ENCODE measurements around the gene EPHB3.

The EPHB3 gene

DNA sequence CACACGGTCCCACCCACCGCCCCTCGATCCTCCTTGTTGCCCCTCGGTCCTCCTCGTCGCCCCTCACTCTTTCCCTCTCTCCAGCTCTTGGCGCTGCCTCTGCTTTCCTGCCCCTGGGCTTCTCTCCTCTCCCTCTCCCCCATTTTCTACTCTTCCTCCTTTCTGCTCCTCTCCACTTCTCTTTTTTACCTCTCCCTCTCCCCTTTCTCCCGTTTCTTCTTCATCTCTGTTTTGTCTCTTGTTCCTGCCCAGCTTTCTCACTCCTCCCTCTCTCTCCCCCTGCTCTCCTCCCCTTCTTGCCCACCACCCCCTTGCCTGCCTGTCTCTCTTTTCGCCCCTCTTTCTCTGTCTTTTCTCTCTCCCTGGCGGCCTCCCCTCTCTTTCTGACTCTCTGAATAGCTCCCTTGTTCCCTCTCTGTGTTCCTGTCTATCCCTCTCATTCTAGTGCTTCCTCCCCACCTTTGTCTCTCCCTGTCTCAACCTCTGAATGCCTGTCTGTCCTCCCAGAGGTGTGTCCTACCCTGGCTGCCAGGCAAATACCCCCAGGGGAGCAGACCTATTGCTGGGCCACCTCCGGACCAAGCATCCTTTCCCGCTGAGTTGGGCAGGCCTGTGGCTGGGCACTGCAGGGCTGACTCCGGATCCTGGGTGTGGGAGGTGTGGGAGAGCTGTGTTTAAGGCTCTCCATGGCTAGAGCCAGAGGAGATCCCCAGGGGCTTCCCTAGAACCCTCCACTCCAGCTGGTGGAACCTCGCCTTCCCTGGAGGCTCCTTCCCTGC is 41.0 kb downstream of the EPHB3 start:
- no peaks in the 10 kb centered on the region for H3K9me3 ChIP-seq (replicated peaks in 1 of 2; ENCODE audit: control insufficient read depth in 2 of 2, insufficient read depth in 1 of 2, low read depth in 1 of 2, low read length in 2 of 2)
- peak overlapping the region; percentile 91 for H3K18ac ChIP-seq (ENCODE audit: low read length)
- H4K91ac ChIP-seq (ENCODE audit: low read depth, low read length, poor library complexity), result no peak overlapping the region
- peak overlapping the region; percentile 84 for H2AFZ ChIP-seq (ENCODE audit: low read length)
- H3K4ac ChIP-seq (ENCODE audit: low read length), result no peak overlapping the region
- DNase-seq (ENCODE audit: low spot score), result no peak
- peaks cover 0 to 30% (median 28%) of the 10 kb centered on the region in 3 experiments for H3K27me3 ChIP-seq (ENCODE audit: control insufficient read depth in 3 of 3, insufficient read depth in 3 of 3, low read depth in 1 of 3, low read length in 3 of 3)
- H3K27ac ChIP-seq (replicated peaks; ENCODE audit: low read length), result peak overlapping the region; percentile 73
- no peaks in the 10 kb centered on the region for H3K36me3 ChIP-seq (replicated peaks in 1 of 2; ENCODE audit: control insufficient read depth in 2 of 2, insufficient read depth in 2 of 2, low read length in 2 of 2)
- peak overlapping the region; percentile 23 to 45 for H3K4me3 ChIP-seq (ENCODE audit: low read length in 2 of 2)
- peak overlapping the region; percentile 58 for H2AK5ac ChIP-seq (ENCODE audit: low read depth, low read length)
- no peak overlapping the region for H3K14ac ChIP-seq (ENCODE audit: low read length)
- peaks cover 24% of the 10 kb centered on the region in 2 donors for H3K4me1 ChIP-seq (ENCODE audit: control insufficient read depth in 2 of 2, insufficient read depth in 1 of 2, low read depth in 1 of 2, low read length in 2 of 2)
- H2BK5ac ChIP-seq (ENCODE audit: low read length), result no peak overlapping the region
- no CpG with 5 or more reads among the region's 14 CpGs for WGBS, 2 donors (ENCODE audit: extremely low coverage in 2 of 2, insufficient read length in 2 of 2, insufficient replicate concordance in 1 of 2)
- peak overlapping the region; percentile 82 for H3K4me2 ChIP-seq (ENCODE audit: insufficient read depth, low read length, poor library complexity, severe bottlenecking)
- no peaks in the 10 kb centered on the region for H3K79me1 ChIP-seq (ENCODE audit: low read depth, low read length)
- H4K8ac ChIP-seq (ENCODE audit: low read depth, low read length), result no peak overlapping the region
- H2BK15ac ChIP-seq (ENCODE audit: low read length), result no peak overlapping the region
- H2BK12ac ChIP-seq (ENCODE audit: low read length), result no peak overlapping the region
- no peak overlapping the region for H3K23ac ChIP-seq (ENCODE audit: low read depth, low read length, poor library complexity)
- no peak overlapping the region for H3K9ac ChIP-seq (ENCODE audit: low read depth, low read length, poor library complexity)
- H2BK120ac ChIP-seq (ENCODE audit: low read depth, low read length), result no peak overlapping the region

DNA sequence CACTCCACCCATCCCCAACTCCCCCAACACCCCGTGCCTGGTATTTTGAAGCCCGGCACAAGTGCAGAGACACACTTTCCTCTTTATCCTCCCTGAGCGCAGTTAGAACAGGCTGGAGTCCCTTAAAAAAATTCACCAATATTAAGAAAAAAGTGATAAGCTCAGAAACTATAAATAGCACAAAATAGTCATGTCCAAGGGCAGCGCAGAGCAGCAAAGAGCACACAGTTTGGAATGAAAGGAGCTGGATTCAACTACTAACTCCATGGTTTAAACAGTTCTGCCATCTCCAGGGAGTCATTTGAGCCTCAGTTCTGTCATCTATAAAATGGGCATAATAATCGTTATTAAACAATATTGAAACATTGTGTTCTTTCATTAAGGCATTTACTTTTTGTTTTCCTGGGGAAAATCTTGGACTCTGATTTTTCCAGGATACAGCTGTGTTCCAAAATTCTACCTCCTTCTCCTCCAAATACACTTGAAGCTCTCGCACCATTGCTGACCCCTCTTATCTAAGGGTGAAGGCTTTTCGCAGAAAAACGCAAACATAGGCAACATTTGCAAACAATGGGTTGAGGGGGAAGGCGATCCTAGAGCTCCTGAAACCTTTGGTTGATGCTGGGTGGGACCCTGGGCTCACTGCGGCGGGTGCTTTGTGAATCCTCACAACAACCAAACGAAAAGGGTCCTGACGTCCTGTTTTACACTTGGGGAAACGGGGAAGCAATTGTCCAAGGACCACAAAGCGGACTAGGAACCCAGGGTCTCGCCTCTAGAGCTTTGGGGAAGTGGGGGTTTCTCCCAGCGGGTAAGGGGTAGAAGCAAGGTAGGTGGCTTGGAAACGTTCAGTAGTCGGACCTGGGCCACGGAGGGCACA is 41.8 kb downstream of the EPHB3 start:
- Histone ChIP-seq H3K27ac (replicated peaks; ENCODE audit: low read length) (peak overlapping the region; percentile 73), H3K18ac (ENCODE audit: low read length) (peak overlapping the region; percentile 96), H3K9me3 (replicated peaks in 1 of 2; ENCODE audit: control insufficient read depth in 2 of 2, insufficient read depth in 1 of 2, low read depth in 1 of 2, low read length in 2 of 2) (no peaks in the 10 kb centered on the region), H3K4me1 (ENCODE audit: control insufficient read depth in 2 of 2, insufficient read depth in 1 of 2, low read depth in 1 of 2, low read length in 2 of 2) (peaks cover 24% of the 10 kb centered on the region in 2 donors), H3K4ac (ENCODE audit: low read length) (peak overlapping the region; percentile 58), H2BK15ac (ENCODE audit: low read length) (peak overlapping the region; percentile 82), H3K27me3 (ENCODE audit: control insufficient read depth in 3 of 3, insufficient read depth in 3 of 3, low read depth in 1 of 3, low read length in 3 of 3) (peaks cover 0 to 28% (median 27%) of the 10 kb centered on the region in 3 experiments), H3K4me2 (ENCODE audit: insufficient read depth, low read length, poor library complexity, severe bottlenecking) (peak overlapping the region; percentile 86), H3K14ac (ENCODE audit: low read length) (peak overlapping the region; percentile 84), H3K23ac (ENCODE audit: low read depth, low read length, poor library complexity) (peak overlapping the region; percentile 20), H3K79me1 (ENCODE audit: low read depth, low read length) (no peaks in the 10 kb centered on the region), H2BK120ac (ENCODE audit: low read depth, low read length) (no peak overlapping the region), H3K4me3 (ENCODE audit: low read length in 2 of 2) (peak overlapping the region; percentile 51 to 75), H2AK5ac (ENCODE audit: low read depth, low read length) (peak overlapping the region; percentile 88), H3K9ac (ENCODE audit: low read depth, low read length, poor library complexity) (peak overlapping the region; percentile 88), H2BK12ac (ENCODE audit: low read length) (peak overlapping the region; percentile 50), H2AFZ (ENCODE audit: low read length) (peak overlapping the region; percentile 94), H4K91ac (ENCODE audit: low read depth, low read length, poor library complexity) (peak overlapping the region; percentile 82), H3K36me3 (replicated peaks in 1 of 2; ENCODE audit: control insufficient read depth in 2 of 2, insufficient read depth in 2 of 2, low read length in 2 of 2) (no peaks in the 10 kb centered on the region), H2BK5ac (ENCODE audit: low read length) (peak overlapping the region; percentile 72), H4K8ac (ENCODE audit: low read depth, low read length) (no peak overlapping the region)
- no CpG with 5 or more reads among the region's 20 CpGs for WGBS, 2 donors (ENCODE audit: extremely low coverage in 2 of 2, insufficient read length in 2 of 2, insufficient replicate concordance in 1 of 2)
- no peak for DNase-seq (ENCODE audit: low spot score)

DNA sequence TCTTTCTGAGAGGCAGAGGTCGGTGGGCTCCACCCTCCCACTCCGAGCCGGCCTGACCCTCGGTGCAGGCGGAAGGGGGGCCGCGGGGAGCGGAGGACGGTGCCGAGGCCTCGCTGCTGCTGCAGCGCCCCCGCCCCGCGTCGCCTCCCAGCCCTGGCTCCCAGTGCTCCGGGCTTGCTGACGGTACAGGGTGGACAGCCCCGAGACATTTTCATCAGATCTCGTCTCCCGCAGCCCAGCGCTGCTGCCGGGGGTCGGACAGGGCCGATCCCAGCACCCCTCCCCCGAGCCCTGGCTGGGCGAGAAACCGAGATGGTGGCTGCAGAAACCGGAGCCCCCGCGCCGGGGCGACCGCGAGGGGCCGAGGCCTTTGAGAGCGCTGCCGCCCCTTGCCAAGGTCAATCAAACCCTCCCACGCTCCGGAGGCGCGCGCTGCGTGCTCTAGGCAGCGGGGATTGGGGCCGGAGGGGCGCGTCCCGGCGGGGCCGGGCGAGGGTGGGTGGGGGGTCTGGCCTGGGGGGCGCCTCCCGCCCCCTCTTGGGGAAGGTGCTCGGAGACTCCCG is 42.5 kb downstream of the EPHB3 start:
- no peaks in the 10 kb centered on the region for H3K79me1 ChIP-seq (ENCODE audit: low read depth, low read length)
- no peaks in the 10 kb centered on the region for H3K9me3 ChIP-seq (replicated peaks in 1 of 2; ENCODE audit: control insufficient read depth in 2 of 2, insufficient read depth in 1 of 2, low read depth in 1 of 2, low read length in 2 of 2)
- no peak for DNase-seq (ENCODE audit: low spot score)
- peak overlapping the region; percentile 72 for H2BK5ac ChIP-seq (ENCODE audit: low read length)
- peak overlapping the region; percentile 94 for H2AFZ ChIP-seq (ENCODE audit: low read length)
- peak overlapping the region; percentile 82 for H2BK15ac ChIP-seq (ENCODE audit: low read length)
- peak overlapping the region; percentile 20 for H3K23ac ChIP-seq (ENCODE audit: low read depth, low read length, poor library complexity)
- peak overlapping the region; percentile 82 for H4K91ac ChIP-seq (ENCODE audit: low read depth, low read length, poor library complexity)
- peaks cover 0 to 28% (median 24%) of the 10 kb centered on the region in 3 experiments for H3K27me3 ChIP-seq (ENCODE audit: control insufficient read depth in 3 of 3, insufficient read depth in 3 of 3, low read depth in 1 of 3, low read length in 3 of 3)
- H3K4me2 ChIP-seq (ENCODE audit: insufficient read depth, low read length, poor library complexity, severe bottlenecking), result peak overlapping the region; percentile 86
- H3K4me3 ChIP-seq (ENCODE audit: low read length in 2 of 2), result peak overlapping the region; percentile 51 to 75
- H2BK120ac ChIP-seq (ENCODE audit: low read depth, low read length), result no peak overlapping the region
- peak overlapping the region; percentile 58 for H3K4ac ChIP-seq (ENCODE audit: low read length)
- H3K27ac ChIP-seq (replicated peaks; ENCODE audit: low read length), result no peak overlapping the region
- peak overlapping the region; percentile 88 for H3K9ac ChIP-seq (ENCODE audit: low read depth, low read length, poor library complexity)
- H4K8ac ChIP-seq (ENCODE audit: low read depth, low read length), result peak overlapping the region; percentile 68
- H2AK5ac ChIP-seq (ENCODE audit: low read depth, low read length), result peak overlapping the region; percentile 88
- no CpG with 5 or more reads among the region's 56 CpGs for WGBS, 2 donors (ENCODE audit: extremely low coverage in 2 of 2, insufficient read length in 2 of 2, insufficient replicate concordance in 1 of 2)
- peak overlapping the region; percentile 96 for H3K18ac ChIP-seq (ENCODE audit: low read length)
- H3K36me3 ChIP-seq (replicated peaks in 1 of 2; ENCODE audit: control insufficient read depth in 2 of 2, insufficient read depth in 2 of 2, low read length in 2 of 2), result no peaks in the 10 kb centered on the region
- peak overlapping the region; percentile 84 for H3K14ac ChIP-seq (ENCODE audit: low read length)
- peaks cover 24% of the 10 kb centered on the region in 2 donors for H3K4me1 ChIP-seq (ENCODE audit: control insufficient read depth in 2 of 2, insufficient read depth in 1 of 2, low read depth in 1 of 2, low read length in 2 of 2)
- H2BK12ac ChIP-seq (ENCODE audit: low read length), result peak overlapping the region; percentile 50
